Suprapubic skin (tissue), 4 donors: Measurements from ENCODE around the gene PMP22. TPM values are rescaled to one million over a fixed set of nuclear protein-coding genes. Genes with fewer than 3 reads are reported as not detected.
"Not testable (repeated sequence)": the region's sequence is repeated elsewhere in the genome, so short reads cannot be mapped to it uniquely, and the experiment has no call there.

Source experiments
- DNase-seq, 2 donors: peaks; one replicate each; pipeline ENCODE4 v3.0.0-alpha.2; 2019; ENCODE audit warnings: low spot score in 2 of 2
- H3K27ac ChIP-seq: fragments of 200-600 bp; sonication (generic); one replicate; pipeline ENCODE4 v1.5.1; 2019
- H3K27me3 ChIP-seq: fragments of 200-600 bp; sonication (generic); one replicate; pipeline ENCODE4 v1.5.1; 2019
- H3K36me3 ChIP-seq: fragments of 200-600 bp; sonication (generic); one replicate; pipeline ENCODE4 v1.5.1; 2019
- H3K4me1 ChIP-seq: fragments of 200-600 bp; sonication (generic); one replicate; pipeline ENCODE4 v1.5.1; 2019
- H3K4me3 ChIP-seq: fragments of 200-600 bp; sonication (generic); one replicate; pipeline ENCODE4 v1.5.1; 2019; ENCODE audit warnings: mild to moderate bottlenecking
- H3K9me3 ChIP-seq: fragments of 200-600 bp; sonication (generic); one replicate; pipeline ENCODE4 v1.5.1; 2019
- EP300 ChIP-seq: sonication (generic); formaldehyde crosslinking; IDR thresholded peaks from one replicate; pipeline ENCODE4 v1.6.1; 2017; ENCODE audit warnings: antibody characterized with exemption
- POLR2A ChIP-seq, 2 donors: fragments of 450-650 bp; IDR thresholded peaks; one replicate each; pipeline ENCODE4 v1.6.1; 2017; ENCODE audit warnings: antibody characterized with exemption in 2 of 2, mild to moderate bottlenecking in 2 of 2, moderate library complexity in 2 of 2
- POLR2AphosphoS5 ChIP-seq, 3 donors: sonication (generic); formaldehyde crosslinking; IDR thresholded peaks; one replicate each; pipeline ENCODE4 v1.6.1; 2017; ENCODE audit warnings: antibody characterized with exemption in 3 of 3
- WGBS: methylation state at CpG from one replicate; pipeline ENCODE4 v1.1.5; 2018; 5-methylcytosine and 5-hydroxymethylcytosine counted together
- total RNA-seq, 4 donors: library from RNA; depleted of rRNA; stranded (reverse); fragments of >200 nt; gene quantifications; one replicate each; pipeline ENCODE4 v1.1.0, GENCODE V29; 2016
- TF ChIP-seq, protein P1 (sequence below), 2 donors: fragments of 200-600 bp in 1 of 2; fragments of 450-650 bp in 1 of 2; sonication (generic) in 1 of 2; IDR thresholded peaks; one replicate each; pipeline ENCODE4 v1.5.1; 2016 to 2019; ENCODE audit warnings: antibody characterized with exemption in 2 of 2, mild to moderate bottlenecking in 1 of 2, moderate library complexity in 1 of 2

The PMP22 gene
- total RNA-seq, 4 donors from 2014 or later, result 55.1 to 143 (median 87.1) TPM

DNA sequence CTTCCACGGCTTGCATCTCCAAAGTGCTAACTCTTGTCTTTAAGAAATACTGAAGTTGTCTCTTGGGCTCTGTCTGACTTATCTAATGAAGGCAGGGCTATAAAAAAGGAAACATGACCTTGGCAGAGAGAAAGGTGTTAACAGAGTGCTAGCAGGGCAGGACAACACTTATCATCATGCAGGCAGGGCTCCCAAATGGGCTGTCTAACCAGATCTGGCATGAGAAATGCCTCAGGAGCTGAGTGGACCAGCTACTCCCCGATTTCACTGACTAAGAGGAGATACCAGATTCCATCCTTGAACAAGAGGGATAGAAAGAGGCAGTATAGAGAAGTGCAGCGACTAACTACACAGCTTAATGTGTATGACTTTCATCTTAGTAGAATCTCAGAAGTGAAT lies 32.6 kb downstream of the PMP22 start:
- Histone ChIP-seq H3K9me3 (no peaks in the 10 kb centered on the region), H3K4me1 (peaks cover 25% of the 10 kb centered on the region), H3K27me3 (no peaks in the 10 kb centered on the region), H3K27ac (no peak overlapping the region), H3K36me3 (peaks cover 67% of the 10 kb centered on the region), H3K4me3 (no peak overlapping the region)
- TF ChIP-seq EP300 (no peak), POLR2AphosphoS5 (IDR thresholded peaks at IDR 0.05) (no peak), POLR2A (IDR thresholded peaks at IDR 0.05) (no peak)
- TF ChIP-seq, protein P1, sequence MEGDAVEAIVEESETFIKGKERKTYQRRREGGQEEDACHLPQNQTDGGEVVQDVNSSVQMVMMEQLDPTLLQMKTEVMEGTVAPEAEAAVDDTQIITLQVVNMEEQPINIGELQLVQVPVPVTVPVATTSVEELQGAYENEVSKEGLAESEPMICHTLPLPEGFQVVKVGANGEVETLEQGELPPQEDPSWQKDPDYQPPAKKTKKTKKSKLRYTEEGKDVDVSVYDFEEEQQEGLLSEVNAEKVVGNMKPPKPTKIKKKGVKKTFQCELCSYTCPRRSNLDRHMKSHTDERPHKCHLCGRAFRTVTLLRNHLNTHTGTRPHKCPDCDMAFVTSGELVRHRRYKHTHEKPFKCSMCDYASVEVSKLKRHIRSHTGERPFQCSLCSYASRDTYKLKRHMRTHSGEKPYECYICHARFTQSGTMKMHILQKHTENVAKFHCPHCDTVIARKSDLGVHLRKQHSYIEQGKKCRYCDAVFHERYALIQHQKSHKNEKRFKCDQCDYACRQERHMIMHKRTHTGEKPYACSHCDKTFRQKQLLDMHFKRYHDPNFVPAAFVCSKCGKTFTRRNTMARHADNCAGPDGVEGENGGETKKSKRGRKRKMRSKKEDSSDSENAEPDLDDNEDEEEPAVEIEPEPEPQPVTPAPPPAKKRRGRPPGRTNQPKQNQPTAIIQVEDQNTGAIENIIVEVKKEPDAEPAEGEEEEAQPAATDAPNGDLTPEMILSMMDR (IDR thresholded peaks at IDR 0.05), result no peak
- no peak for DNase-seq
- 67% methylated on average over 3 of the region's 3 CpGs for WGBS

DNA sequence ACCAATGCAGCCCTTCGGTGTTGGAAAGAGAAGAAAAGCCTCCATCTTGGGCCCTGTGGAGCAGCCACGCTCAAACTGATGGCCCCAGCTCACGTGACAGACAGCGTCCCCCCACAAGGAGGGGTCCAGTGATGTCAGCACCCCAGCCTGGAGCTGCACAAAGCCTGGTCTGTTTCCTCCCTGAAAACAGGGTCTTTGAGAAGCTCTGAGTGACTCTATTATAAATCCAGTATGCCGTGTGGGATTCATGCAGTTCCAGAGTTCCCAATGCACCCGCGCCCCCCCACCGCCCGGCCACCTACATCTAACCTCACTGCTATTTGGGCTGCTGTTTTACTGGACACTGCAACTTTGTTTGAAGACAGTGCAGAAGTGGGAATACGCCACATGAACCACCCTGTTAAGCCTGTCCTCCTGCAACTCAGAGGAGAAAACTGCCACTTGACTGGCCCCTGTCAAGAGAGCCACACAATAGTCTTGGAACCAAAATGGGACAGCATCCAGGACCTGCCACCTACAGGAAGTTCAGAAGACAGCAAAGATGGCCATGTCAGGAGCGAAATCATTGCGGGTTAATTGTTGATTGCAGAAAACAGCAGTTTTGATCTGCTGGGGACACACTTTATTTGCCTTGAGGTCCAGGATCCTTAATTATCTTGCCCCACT lies 33.1 kb downstream of the PMP22 start:
- WGBS, result 85% methylated on average over 12 of the region's 12 CpGs
- Histone ChIP-seq H3K4me3 (no peak overlapping the region), H3K27me3 (no peaks in the 10 kb centered on the region), H3K27ac (no peak overlapping the region), H3K36me3 (peaks cover 64% of the 10 kb centered on the region), H3K9me3 (no peaks in the 10 kb centered on the region), H3K4me1 (peaks cover 23% of the 10 kb centered on the region)
- no peak for DNase-seq
- TF ChIP-seq, protein P1 (IDR thresholded peaks at IDR 0.05), result no peak

GRCh38 chr17:15230866-15231265 lies 34.3 kb downstream of the PMP22 start:
- no peaks in the 10 kb centered on the region for H3K9me3 ChIP-seq
- H3K4me3 ChIP-seq, result no peak overlapping the region
- no peak for DNase-seq
- H3K4me1 ChIP-seq, result peaks cover 20% of the 10 kb centered on the region
- H3K27me3 ChIP-seq, result no peaks in the 10 kb centered on the region
- H3K36me3 ChIP-seq, result peaks cover 57% of the 10 kb centered on the region
- WGBS, result 91% methylated on average over 18 of the region's 18 CpGs
- TF ChIP-seq EP300 (no peak), POLR2A (IDR thresholded peaks at IDR 0.05) (no peak), POLR2AphosphoS5 (IDR thresholded peaks at IDR 0.05) (no peak)
- TF ChIP-seq, protein P1 (IDR thresholded peaks at IDR 0.05), result no peak
- H3K27ac ChIP-seq, result no peak overlapping the region

- not testable (repeated sequence) for H3K27ac ChIP-seq, H3K36me3 ChIP-seq, H3K4me3 ChIP-seq, H3K27me3 ChIP-seq, H3K9me3 ChIP-seq, H3K4me1 ChIP-seq, DNase-seq
- WGBS, result 60% methylated on average over 3 of the region's 3 CpGs
Measured at GRCh38 chr17:15221827-15222226, 43.3 kb downstream of the PMP22 start.

DNA sequence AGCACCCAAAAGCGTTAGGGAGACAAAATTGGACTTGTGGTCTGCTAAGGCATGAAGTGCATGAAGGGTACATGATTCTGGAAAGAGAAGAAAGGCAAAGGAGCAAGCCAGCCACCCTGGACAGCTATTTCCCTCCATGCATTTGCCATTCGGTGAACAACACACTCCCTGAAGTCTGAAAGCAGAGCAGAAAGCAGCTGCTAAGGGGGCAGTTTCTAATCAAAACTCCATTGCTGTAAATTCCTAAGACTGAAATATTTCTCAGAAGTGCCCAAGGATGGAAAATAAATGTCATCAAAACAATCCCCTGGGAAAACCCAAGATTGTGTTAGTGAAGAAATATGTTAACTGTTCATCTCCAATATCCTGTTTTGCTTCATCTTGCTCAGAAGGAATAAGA lies 44.3 kb downstream of the PMP22 start:
- TF ChIP-seq, protein P1 (IDR thresholded peaks at IDR 0.05), result no peak
- peak in 1 of 3 donors; percentile 31 for TF ChIP-seq POLR2AphosphoS5 (IDR thresholded peaks at IDR 0.05)
- Histone ChIP-seq H3K27me3 (no peaks in the 10 kb centered on the region), H3K4me3 (no peak overlapping the region), H3K9me3 (no peaks in the 10 kb centered on the region), H3K27ac (no peak overlapping the region), H3K36me3 (no peaks in the 10 kb centered on the region), H3K4me1 (no peaks in the 10 kb centered on the region)
- 31% methylated on average over 2 of the region's 2 CpGs for WGBS
- DNase-seq, result no peak

DNA sequence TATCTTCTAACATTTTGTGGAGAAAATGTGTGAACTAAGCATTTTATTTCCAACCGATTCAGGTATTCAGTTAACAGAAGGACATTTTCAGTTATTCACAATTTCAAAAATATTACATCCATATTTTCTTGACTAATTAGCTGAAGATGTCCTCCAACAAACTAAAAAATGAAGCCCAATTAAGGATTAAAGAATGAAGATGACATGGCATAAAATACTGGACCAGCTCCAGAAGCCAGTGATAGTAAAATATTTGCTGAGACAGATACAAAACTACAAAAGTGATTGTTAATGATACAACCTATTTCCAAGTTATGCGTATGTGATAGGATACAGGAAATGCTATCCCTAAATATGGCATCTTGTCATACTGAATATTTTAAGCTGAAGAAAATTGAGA lies 48.6 kb downstream of the PMP22 start:
- Histone ChIP-seq H3K36me3 (no peaks in the 10 kb centered on the region), H3K9me3 (no peaks in the 10 kb centered on the region), H3K27ac (no peak overlapping the region), H3K4me3 (no peak overlapping the region), H3K4me1 (no peaks in the 10 kb centered on the region), H3K27me3 (no peaks in the 10 kb centered on the region)
- no peak for TF ChIP-seq POLR2A (IDR thresholded peaks at IDR 0.05)
- TF ChIP-seq, protein P1 (IDR thresholded peaks at IDR 0.05), result no peak
- no peak for TF ChIP-seq POLR2AphosphoS5 (IDR thresholded peaks at IDR 0.05)
- no peak for TF ChIP-seq EP300
- 89% methylated on average over 2 of the region's 2 CpGs for WGBS
- no peak for DNase-seq
